HG02678 (cell line): ENCODE measurements around the gene AP3D1.
"Not testable (repeated sequence)": the region's sequence is repeated elsewhere in the genome, so short reads cannot be mapped to it uniquely, and the experiment has no call there.

Source experiments
- ATAC-seq: cut with Tn5 transposase; IDR thresholded peaks from one replicate; pipeline ENCODE4 v1.9.1; 2021; ENCODE audit warnings: mild to moderate bottlenecking, moderate library complexity; ENCODE audit not compliant: unreplicated experiment

The AP3D1 gene

GRCh38 chr19:2157452-2157851 lies 6.1 kb upstream of the AP3D1 start:
- ATAC-seq, result no peak

GRCh38 chr19:2154587-2155075 lies 3.3 kb upstream of the AP3D1 start:
- ATAC-seq, result no peak

GRCh38 chr19:2150794-2151338 lies 500 bp downstream of the AP3D1 start:
- ATAC-seq, result peak; percentile 9

- ATAC-seq, result no peak
These were observed 1.2 kb downstream of the AP3D1 start for GRCh38 chr19:2149980-2150793.

- ATAC-seq, result no peak
These were observed 2.8 kb downstream of the AP3D1 start for GRCh38 chr19:2148482-2149135.

GRCh38 chr19:2145831-2146241 lies 5.5 kb downstream of the AP3D1 start:
- ATAC-seq, result no peak

GRCh38 chr19:2144190-2144589 lies 7.2 kb downstream of the AP3D1 start:
- ATAC-seq, result no peak

- ATAC-seq, result no peak
These were observed 9.1 kb downstream of the AP3D1 start for GRCh38 chr19:2142173-2142829.

GRCh38 chr19:2140138-2140569 lies 11.2 kb downstream of the AP3D1 start:
- no peak for ATAC-seq

- no peak for ATAC-seq
These were observed 11.8 kb downstream of the AP3D1 start for GRCh38 chr19:2139385-2140137.

- ATAC-seq, result no peak
These were observed 13.2 kb downstream of the AP3D1 start for GRCh38 chr19:2138061-2138728.

- ATAC-seq, result no peak
These were observed 14.6 kb downstream of the AP3D1 start for GRCh38 chr19:2136796-2137195.

GRCh38 chr19:2135474-2136402 lies 15.6 kb downstream of the AP3D1 start:
- ATAC-seq, result no peak

GRCh38 chr19:2132731-2133490 lies 18.5 kb downstream of the AP3D1 start:
- ATAC-seq, result no peak

GRCh38 chr19:2132191-2132590 lies 19.2 kb downstream of the AP3D1 start:
- ATAC-seq, result no peak

- not testable (repeated sequence) for ATAC-seq
These were observed 20.1 kb downstream of the AP3D1 start for GRCh38 chr19:2131012-2131975.
